GM12874 (cell line): ENCODE results near the gene ARL8B.

Experiments used
- TF ChIP-seq, protein P1 (sequence below): IDR thresholded peaks from 2 replicates; pipeline ENCODE4 v1.5.1; 2011; ENCODE audit warnings: low read depth, mild to moderate bottlenecking, control low read depth, low read length, moderate library complexity; ENCODE audit not compliant: insufficient read depth

The ARL8B gene

DNA sequence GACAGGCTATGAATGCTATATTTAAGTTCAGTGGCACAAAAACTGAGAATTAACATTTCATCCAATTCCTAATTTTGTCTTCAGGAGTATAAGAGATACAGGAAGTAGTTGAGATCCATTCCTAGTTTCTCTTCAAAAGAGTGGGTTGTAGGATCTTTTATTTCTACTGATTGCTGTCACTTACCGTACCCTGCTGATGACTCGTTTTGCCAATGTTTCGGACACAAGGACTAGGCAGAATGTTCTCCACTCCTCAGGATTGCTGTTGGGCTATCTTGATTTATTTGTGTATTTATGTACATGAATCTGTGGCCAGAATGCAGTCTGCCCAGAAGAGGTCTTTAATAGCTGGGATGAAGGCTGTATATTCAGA lies 11.9 kb downstream of the ARL8B start:
- TF ChIP-seq, protein P1, sequence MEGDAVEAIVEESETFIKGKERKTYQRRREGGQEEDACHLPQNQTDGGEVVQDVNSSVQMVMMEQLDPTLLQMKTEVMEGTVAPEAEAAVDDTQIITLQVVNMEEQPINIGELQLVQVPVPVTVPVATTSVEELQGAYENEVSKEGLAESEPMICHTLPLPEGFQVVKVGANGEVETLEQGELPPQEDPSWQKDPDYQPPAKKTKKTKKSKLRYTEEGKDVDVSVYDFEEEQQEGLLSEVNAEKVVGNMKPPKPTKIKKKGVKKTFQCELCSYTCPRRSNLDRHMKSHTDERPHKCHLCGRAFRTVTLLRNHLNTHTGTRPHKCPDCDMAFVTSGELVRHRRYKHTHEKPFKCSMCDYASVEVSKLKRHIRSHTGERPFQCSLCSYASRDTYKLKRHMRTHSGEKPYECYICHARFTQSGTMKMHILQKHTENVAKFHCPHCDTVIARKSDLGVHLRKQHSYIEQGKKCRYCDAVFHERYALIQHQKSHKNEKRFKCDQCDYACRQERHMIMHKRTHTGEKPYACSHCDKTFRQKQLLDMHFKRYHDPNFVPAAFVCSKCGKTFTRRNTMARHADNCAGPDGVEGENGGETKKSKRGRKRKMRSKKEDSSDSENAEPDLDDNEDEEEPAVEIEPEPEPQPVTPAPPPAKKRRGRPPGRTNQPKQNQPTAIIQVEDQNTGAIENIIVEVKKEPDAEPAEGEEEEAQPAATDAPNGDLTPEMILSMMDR, result no peak

DNA sequence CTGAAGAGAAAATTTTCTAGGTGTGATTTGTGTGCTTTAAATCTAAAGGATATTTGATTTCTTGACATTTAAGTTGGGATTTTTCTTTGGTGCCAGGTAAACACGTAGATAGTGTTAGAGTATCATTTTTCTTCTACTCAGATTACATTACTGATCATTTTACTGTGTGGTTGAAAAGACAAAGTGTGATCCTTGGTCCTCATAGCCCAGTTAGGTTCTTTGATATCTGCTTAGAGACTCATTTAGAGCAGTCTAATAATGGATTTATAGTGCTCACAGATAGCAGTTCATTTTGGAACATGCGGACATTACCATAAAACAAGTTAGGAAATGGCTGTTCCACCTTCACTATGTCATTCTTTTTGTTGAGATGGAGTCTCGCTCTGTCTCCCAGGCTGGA lies 12.4 kb downstream of the ARL8B start:
- TF ChIP-seq, protein P1, result no peak

DNA sequence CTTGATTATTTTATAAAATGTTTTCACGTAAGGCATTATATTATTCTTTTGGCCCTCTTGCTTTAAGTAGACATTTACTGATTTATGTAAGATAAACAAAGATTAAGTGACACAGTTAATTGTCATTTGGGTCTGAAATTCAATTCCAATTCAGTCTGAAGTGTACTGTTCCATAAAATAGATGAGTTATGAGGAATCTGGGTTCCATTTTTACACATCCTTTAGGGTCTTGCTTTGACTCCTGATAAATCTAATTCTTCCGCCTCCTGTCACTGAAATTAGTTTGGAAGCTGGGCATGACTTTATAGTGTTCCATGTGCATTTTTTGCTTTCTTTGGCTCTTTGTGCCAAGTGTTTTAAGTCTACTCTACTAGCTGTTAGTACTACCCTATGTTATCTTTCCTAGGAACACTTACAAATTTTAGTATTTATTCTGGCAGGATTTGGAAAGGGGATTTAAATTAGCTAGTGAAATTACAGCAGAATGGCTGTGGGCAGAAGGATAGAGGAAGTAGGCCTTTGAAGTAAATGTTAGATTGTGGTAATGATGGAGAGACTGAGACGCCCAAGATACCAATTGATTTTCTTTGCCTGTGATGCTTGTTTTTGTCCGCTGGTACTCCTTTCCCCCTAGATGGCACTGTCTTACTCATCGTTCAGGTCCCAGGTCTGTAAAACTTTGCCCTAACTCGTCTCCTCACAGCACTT lies 14.3 kb downstream of the ARL8B start:
- TF ChIP-seq, protein P1, result peak; percentile 59

DNA sequence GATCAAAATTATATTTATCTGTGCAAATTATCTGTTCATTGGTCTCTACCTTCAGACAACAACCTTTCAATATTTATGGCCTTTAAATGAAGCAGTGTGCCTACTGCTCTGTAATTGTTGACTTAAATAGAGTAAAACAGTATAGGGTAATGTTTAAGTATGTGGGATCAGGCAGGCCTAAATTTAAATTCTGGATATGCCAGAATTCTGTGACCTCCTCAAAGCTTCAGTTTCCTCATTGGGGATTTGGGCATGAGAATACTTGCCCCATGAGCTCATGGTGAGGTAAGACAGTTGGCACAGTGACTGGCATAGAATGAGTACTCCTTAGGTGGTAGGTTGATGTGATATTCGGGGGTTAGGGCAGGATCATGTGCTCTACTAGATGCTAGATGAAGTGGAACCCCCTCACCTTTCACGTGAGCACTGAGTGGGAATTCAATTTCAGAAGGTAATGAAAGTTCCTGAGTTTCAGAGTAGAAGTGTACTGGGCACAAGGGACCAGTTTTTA lies 14.9 kb downstream of the ARL8B start:
- TF ChIP-seq, protein P1, result no peak

DNA sequence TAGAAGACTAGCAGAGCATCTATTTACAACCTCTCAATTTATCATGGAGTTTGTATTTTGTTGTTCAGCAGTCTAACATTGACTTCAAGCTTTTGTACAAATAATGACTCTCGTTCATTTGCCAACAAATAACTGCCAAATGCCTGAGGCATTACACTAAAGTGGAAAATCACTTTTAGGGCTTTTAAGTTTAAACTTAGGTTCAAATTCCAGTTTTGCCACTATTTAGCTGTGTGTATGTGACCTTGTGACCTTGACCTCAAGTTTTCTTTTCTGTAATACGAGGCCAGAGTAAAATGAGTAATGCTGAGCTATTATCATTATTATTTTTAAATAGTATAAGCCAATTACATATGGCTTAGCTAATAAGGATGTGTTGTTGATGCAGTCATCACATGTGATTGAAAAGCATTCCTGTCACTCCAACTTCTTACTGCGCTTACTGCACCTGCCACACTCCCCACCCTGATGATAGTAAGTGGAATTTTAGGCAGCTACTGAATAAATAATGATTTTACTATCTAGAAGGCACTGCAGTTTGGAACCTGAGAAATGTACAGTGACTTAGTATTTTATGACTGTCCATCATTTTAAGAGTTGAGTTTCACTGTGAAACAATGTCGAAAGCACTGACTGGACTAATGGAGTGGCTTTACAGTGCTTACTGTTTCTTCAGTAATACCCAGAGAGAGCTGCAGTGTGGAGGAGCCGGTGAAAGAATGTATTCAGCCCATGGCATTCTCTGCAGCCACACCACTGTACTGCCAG lies 16.3 kb downstream of the ARL8B start:
- TF ChIP-seq, protein P1, result no peak

DNA sequence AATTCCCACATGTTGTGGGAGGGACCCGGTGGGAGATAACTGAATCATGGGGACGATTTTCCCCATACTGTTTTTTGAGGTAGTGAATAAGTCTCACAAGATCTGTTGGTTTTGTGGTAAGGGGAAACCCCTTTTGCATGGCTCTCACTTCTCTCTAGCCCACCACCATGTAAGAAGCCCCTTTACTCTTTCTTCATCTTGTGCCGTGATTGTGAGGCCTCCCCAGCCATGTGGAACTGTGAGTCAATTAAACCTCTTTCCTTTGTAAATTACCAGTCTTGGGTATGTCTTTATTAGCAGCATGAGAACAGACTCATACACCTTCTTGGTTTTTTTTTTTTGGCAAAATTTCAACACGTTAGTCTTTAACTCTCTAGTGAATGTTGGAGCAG lies 18.1 kb downstream of the ARL8B start:
- TF ChIP-seq, protein P1, result no peak

DNA sequence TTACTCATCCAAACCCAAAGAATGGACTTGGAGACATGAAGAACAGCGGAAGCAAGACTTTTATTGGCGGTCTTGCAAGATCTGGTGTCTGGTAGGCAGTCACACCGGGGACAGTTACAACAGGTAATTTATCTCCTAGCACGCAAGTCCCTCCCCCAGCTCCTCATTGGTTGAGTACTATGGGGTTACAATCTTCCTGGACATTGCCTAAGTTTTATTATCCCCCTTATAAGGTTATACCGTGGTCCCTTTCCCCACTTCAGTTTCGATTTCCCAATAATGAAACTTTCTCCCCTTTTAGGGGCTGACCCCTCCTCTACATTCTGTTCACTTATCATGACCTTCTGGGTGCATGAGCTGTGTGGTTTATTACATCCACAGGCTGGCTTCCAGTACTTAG lies 18.7 kb downstream of the ARL8B start:
- TF ChIP-seq, protein P1, result no peak
